ENCODE results near the gene COMMD3.
"Not testable (repeated sequence)": the region's sequence is repeated elsewhere in the genome, so short reads cannot be mapped to it uniquely, and the experiment has no call there.

The COMMD3 gene

GRCh38 chr10:22316286-22317075 is at the start of gene COMMD3:
Gene COMMD3, plus strand, starts transcription at chr10:22316388. Its CDS starts 30 bp downstream, at chr10:22316418.
- DNase-seq (ENCODE audit: low spot score), result peak; percentile 55

- no peak for DNase-seq (ENCODE audit: low spot score)
Measured at GRCh38 chr10:22268503-22268902, 47.7 kb upstream of the COMMD3 start.

GRCh38 chr10:22271786-22272185 is 44.4 kb upstream of the COMMD3 start:
- DNase-seq (ENCODE audit: low spot score), result no peak

- DNase-seq (ENCODE audit: low spot score), result no peak
Measured at GRCh38 chr10:22278441-22278782, 37.8 kb upstream of the COMMD3 start.

- no peak for DNase-seq (ENCODE audit: low spot score)
Measured at GRCh38 chr10:22280078-22280477, 36.1 kb upstream of the COMMD3 start.

GRCh38 chr10:22285130-22285529 is 31.1 kb upstream of the COMMD3 start:
- DNase-seq (ENCODE audit: low spot score), result no peak

GRCh38 chr10:22293747-22294404 is 22.3 kb upstream of the COMMD3 start:
- DNase-seq (ENCODE audit: low spot score), result no peak

- DNase-seq (ENCODE audit: low spot score), result no peak
Measured at GRCh38 chr10:22294694-22295093, 21.5 kb upstream of the COMMD3 start.

- no peak for DNase-seq (ENCODE audit: low spot score)
Measured at GRCh38 chr10:22301193-22301592, 15.0 kb upstream of the COMMD3 start.

- no peak for DNase-seq (ENCODE audit: low spot score)
Measured at GRCh38 chr10:22303461-22303860, 12.7 kb upstream of the COMMD3 start.

- no peak for DNase-seq (ENCODE audit: low spot score)
Measured at GRCh38 chr10:22305721-22306120, 10.5 kb upstream of the COMMD3 start.

- no peak for DNase-seq (ENCODE audit: low spot score)
Measured at GRCh38 chr10:22308390-22308789, 7.8 kb upstream of the COMMD3 start.

GRCh38 chr10:22309180-22310000 is 6.8 kb upstream of the COMMD3 start:
- DNase-seq (ENCODE audit: low spot score), result no peak

GRCh38 chr10:22310012-22310411 is 6.2 kb upstream of the COMMD3 start:
- not testable (repeated sequence) for DNase-seq (ENCODE audit: low spot score)

- no peak for DNase-seq (ENCODE audit: low spot score)
Measured at GRCh38 chr10:22310928-22311327, 5.3 kb upstream of the COMMD3 start.

GRCh38 chr10:22314852-22315251 is 1.3 kb upstream of the COMMD3 start:
- DNase-seq (ENCODE audit: low spot score), result no peak

- DNase-seq (ENCODE audit: low spot score), result no peak
Measured at GRCh38 chr10:22315455-22316285, 518 bp upstream of the COMMD3 start.

GRCh38 chr10:22317076-22317370 is 835 bp downstream of the COMMD3 start:
- DNase-seq (ENCODE audit: low spot score), result no peak

- DNase-seq (ENCODE audit: low spot score), result no peak
Measured at GRCh38 chr10:22317771-22318565, 1.8 kb downstream of the COMMD3 start.

GRCh38 chr10:22318772-22319171 is 2.6 kb downstream of the COMMD3 start:
- no peak for DNase-seq (ENCODE audit: low spot score)

- DNase-seq (ENCODE audit: low spot score), result no peak
Measured at GRCh38 chr10:22319547-22319979, 3.4 kb downstream of the COMMD3 start.

Measured in COLO829 (cell line).